Progenitor cell of endocrine pancreas (in vitro differentiated cells): Measurements from ENCODE around the gene PTTG1IP. TPM values are rescaled to one million over a fixed set of nuclear protein-coding genes. Genes with fewer than 3 reads are reported as not detected.

Source experiments
- DNase-seq: peaks from one replicate; pipeline ENCODE4 v3.0.0; 2021; ENCODE audit warnings: low spot score; ENCODE audit not compliant: unreplicated experiment
- H3K27ac Mint-ChIP-seq: 2 replicates; pipeline ENCODE4 v1.8.0; 2021; ENCODE audit warnings: mild to moderate bottlenecking, moderate library complexity, mixed read lengths
- H3K27me3 Mint-ChIP-seq: 2 replicates; pipeline ENCODE4 v1.8.0; 2021; ENCODE audit warnings: mixed read lengths
- H3K36me3 Mint-ChIP-seq: 2 replicates; pipeline ENCODE4 v1.8.0; 2022; ENCODE audit warnings: mixed read lengths; ENCODE audit not compliant: insufficient read depth
- H3K4me1 Mint-ChIP-seq: 2 replicates; pipeline ENCODE4 v1.8.0; 2021; ENCODE audit warnings: low read depth, mixed read lengths
- H3K4me3 Mint-ChIP-seq: 2 replicates; pipeline ENCODE4 v1.8.0; 2021; ENCODE audit warnings: low read depth, mild to moderate bottlenecking, moderate library complexity, mixed read lengths
- H3K9me3 Mint-ChIP-seq: 2 replicates; pipeline ENCODE4 v1.8.0; 2021; ENCODE audit warnings: low read depth, mixed read lengths
- CTCF ChIP-seq: fragments of 200-600 bp; sonication (generic); IDR thresholded peaks from one replicate; pipeline ENCODE4 v1.5.0; 2021; ENCODE audit warnings: antibody characterized with exemption, mild to moderate bottlenecking; ENCODE audit not compliant: unreplicated experiment
- total RNA-seq: library from RNA; stranded (reverse); gene quantifications from 2 replicates; pipeline ENCODE4 v1.2.1, GENCODE V29; 2021

Gene PTTG1IP
- total RNA-seq, 1 donor from 2014 or later, result 221 TPM

DNA sequence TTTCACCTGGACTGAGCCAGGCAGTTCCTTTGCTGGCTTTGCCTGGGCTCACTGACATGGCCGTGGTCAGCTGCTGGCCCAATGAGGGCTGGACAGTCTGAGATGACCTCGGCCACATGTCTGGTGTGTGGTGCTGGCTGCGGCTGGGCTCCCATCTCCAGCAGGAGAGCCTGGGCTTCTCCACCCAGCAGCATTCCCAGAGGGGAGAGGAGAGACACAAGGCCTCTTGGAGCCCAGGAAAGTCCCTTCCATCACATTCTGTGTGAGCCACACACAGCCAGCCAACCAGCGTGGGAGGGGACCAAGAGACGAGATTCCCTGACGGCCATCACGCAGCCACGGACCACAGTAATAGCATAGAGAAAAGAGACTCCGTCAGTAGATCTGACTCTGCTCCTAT, 34.5 kb downstream of the PTTG1IP start:
- Mint-ChIP-seq H3K27me3 (peaks cover 16% of the 10 kb centered on the region), H3K9me3 (no peaks in the 10 kb centered on the region), H3K4me1 (no peaks in the 10 kb centered on the region), H3K27ac (no peak overlapping the region), H3K36me3 (no peaks in the 10 kb centered on the region), H3K4me3 (no peak overlapping the region)
- no peak for TF ChIP-seq CTCF
- DNase-seq, result no peak

DNA sequence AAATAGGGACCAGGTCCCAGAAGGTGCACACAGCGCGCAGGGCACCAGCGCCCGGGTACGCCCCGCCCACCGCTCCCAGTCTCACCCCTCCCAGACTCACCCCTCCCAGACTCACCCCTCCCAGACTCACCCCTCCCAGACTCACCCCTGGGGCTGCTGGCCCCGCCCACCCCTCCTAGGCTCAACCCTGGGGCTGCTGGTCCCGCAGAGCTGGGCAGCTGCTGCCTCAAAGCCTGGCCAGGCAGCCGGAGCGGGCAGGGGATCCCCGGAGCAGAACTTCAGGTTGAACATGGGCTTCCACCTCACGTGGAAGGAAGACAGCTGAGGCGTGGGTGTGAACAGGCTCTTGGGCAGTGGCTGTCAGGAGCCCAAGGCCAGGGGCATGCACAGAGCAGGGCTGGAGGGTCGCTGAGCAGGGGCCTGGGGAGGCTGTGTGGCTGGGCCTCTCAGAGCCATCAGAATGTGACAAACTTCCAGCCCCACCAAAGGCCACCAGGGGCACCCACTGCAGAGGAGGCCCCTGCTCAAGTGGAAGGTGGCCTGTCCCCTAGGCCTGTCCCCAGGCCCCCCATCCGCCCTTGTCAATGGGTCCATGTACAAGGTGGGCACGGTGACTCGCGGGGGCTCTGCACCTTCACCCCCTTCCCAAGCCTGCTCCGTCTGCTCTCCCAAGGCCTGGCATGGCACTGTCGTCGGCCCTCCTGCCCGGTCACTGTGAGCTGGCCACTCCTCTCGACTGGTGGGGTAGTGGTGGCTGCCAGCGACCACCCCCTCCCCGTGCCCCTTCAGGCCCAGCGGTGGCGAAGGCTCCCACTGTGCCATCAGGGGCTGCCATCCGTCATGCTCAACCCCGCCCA, 35.2 kb downstream of the PTTG1IP start:
- DNase-seq, result no peak
- H3K27ac Mint-ChIP-seq, result no peak overlapping the region
- no peaks in the 10 kb centered on the region for H3K9me3 Mint-ChIP-seq
- H3K27me3 Mint-ChIP-seq, result peaks cover 18% of the 10 kb centered on the region
- no peak overlapping the region for H3K4me3 Mint-ChIP-seq
- H3K36me3 Mint-ChIP-seq, result no peaks in the 10 kb centered on the region
- no peaks in the 10 kb centered on the region for H3K4me1 Mint-ChIP-seq
- peak; percentile 26 for TF ChIP-seq CTCF

DNA sequence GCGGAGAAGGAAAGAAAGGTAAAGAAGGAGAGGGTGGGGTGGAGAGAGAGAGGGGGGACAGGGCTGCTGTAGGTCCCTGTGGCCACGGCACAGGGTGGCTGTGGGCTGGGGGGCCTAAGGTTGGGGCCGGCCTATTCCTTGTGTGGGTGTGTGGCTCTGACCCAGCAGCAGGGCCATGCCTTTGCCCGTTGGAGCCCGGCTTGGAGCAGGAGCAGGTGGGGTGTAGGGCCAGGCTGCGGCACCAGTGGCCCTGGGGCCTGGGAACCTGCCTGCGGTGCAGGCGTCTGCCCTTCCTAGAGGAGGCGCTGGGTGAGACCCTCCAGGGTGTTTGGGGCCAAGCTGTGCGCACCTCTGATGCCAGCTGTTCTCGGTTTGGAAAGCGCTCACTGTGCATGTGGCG, 36.0 kb downstream of the PTTG1IP start:
- no peak overlapping the region for H3K4me3 Mint-ChIP-seq
- H3K36me3 Mint-ChIP-seq, result no peaks in the 10 kb centered on the region
- peaks cover 17% of the 10 kb centered on the region for H3K27me3 Mint-ChIP-seq
- TF ChIP-seq CTCF, result no peak
- no peaks in the 10 kb centered on the region for H3K4me1 Mint-ChIP-seq
- no peaks in the 10 kb centered on the region for H3K9me3 Mint-ChIP-seq
- H3K27ac Mint-ChIP-seq, result no peak overlapping the region
- DNase-seq, result no peak

DNA sequence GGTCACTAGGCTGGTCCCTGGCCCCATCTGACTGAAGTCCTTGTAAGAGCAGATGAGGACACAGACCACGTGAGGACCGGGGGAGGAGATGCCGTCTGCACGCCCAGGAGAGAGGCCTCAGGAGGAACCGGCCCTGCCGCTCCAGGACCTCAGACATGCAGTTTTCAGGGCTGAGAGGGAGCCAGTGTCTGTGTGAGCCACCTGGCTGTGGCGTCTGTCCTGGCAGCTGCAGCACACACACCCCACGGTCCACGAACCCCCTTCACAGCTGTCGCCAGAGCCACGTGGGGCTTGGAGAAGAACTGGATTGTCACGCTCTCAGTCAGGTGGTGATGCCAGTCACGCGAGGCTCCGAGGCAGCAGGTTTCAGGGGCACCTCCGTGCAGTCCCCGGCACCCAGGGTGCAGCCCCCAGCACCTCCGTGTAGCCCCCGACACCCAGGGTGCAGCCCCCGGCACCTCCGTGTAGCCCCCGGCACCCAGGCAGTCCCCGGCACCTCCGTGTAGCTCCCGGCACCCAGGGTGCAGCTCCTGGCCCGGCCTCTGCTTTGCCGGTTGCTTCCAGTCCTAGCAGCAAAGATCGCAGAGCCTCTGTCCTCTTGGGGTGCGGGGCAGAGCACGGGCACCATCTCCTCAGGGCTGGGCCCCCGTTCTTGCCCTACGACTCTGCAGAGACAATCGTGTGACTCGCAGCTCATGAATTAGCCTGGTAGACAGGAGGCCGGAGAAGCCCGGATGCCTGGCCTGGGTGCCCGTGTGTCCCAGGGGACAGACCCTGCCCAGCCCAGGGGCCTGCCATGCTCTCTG, 36.6 kb downstream of the PTTG1IP start:
- no peak for DNase-seq
- H3K4me3 Mint-ChIP-seq, result no peak overlapping the region
- no peak for TF ChIP-seq CTCF
- H3K27me3 Mint-ChIP-seq, result peaks cover 12% of the 10 kb centered on the region
- no peaks in the 10 kb centered on the region for H3K9me3 Mint-ChIP-seq
- no peaks in the 10 kb centered on the region for H3K4me1 Mint-ChIP-seq
- H3K27ac Mint-ChIP-seq, result no peak overlapping the region
- H3K36me3 Mint-ChIP-seq, result no peaks in the 10 kb centered on the region

- Mint-ChIP-seq H3K4me3 (no peak overlapping the region), H3K36me3 (no peaks in the 10 kb centered on the region), H3K4me1 (no peaks in the 10 kb centered on the region), H3K27ac (no peak overlapping the region), H3K9me3 (no peaks in the 10 kb centered on the region), H3K27me3 (peaks cover 7% of the 10 kb centered on the region)
- no peak for TF ChIP-seq CTCF
- no peak for DNase-seq
Measured at GRCh38 chr21:44836349-44836665, 37.2 kb downstream of the PTTG1IP start.
